ENCODE measurements around the gene PHAF1.

DNA sequence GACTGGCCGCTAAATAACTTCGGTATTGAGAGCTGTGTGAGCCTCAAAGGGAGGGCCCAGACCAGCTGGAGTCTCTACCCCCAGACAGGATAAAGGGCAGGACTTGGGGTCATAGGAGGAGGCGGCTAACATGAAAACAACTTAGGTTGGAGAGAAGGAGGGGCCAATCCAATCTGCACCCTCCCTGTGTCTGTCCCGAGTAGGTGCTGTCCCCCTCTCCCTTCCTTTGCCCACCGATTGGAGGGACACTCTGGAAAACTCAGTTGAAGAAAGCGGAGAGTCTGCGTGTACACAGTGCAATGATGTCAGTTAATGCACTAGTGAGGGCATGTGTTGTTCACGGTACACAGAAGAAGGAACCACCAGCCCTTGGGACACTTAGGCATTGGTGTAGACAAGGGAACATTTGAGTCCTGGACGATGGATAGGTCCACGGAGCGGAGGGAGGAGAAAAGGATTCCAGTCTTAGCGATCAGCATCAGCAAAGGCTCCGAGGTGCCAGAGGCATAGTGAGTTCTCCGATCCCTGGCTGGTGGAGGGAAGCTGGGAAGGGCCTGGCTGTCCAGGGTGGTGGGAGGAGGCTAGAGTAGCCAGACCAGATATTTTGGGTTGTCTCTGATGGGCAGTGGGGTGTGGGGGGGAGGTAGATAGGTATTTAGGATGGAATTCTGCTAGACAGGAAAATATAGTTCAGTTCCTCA lies 61.4 kb downstream of the PHAF1 start:
- TF ChIP-seq CTCF (IDR thresholded peaks at IDR 0.05) (no peak), EZH2 (IDR thresholded peaks at IDR 0.05; ENCODE audit: borderline replicate concordance, insufficient read depth, low read depth, low read length, poor library complexity, severe bottlenecking) (no peak)
